Globus pallidus (tissue), 1 donor: ENCODE results near the gene PPP1R11.
"Not testable (repeated sequence)": the region's sequence is repeated elsewhere in the genome, so short reads cannot be mapped to it uniquely, and the experiment has no call there.

Experiments used
- DNase-seq: peaks from one replicate; pipeline ENCODE4 v3.0.0-alpha.2; 2015; ENCODE audit warnings: low spot score

PPP1R11 gene

DNA sequence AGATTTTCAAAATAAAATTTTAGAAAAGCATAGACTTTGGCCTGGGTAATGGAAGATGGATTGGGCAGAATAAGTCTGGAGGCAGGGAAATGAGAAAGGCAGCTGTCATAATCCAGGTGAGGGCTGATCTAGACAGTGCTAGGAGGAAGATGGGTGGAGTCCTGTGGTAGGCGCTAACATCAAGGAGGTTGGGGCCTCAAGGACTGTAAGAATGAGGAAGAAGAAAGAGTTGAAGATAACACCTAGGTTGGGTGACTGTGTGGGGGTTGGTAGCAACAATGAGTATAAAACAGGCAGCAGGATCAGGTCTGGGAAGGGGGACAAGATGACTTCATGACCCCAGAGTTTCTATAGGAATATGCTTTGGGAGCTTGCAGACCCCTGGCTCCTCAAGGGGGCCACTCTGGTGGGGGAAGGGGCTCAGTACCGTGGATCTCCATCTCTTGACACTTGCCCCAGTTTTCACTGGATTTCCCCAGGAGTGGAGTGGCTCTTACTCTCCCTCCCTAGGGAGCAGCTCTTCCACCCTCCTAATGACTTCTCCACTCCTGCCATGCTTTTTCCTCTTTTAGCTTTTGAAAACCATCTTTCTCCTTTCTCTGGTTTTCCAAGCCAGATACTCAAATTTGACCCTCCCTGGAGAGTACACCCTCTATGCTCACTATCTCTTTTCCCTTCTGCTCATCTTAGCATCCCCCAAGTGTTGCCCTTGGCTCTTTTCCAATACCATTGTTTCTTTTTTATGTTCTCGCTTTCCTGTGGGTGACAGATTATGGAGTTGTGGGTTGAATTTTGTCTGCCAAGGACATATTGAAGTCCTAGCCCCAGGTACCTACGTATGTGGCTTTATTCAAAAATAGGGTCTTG, 31.1 kb downstream of the PPP1R11 start:
- DNase-seq: no peak

DNA sequence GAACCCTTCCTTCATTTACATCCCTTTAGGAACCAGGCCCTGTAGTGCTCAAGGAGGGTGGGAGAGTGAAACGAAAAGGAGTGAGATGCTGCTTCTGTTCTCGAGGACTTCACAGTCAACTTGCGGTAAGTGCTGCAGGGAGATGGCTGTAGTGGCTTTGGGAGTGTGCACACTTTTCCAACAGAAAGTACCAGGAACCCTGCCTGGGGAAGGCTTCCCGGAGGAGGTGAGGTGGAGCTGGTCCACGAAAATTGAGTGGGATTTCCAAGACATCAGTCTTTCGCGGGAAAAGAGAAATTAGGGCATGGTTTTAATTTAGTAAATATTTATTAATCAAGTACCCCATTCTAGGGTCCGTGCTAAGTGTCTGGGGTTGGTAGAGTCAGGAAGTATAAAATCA, 33.2 kb downstream of the PPP1R11 start:
- DNase-seq: no peak

DNA sequence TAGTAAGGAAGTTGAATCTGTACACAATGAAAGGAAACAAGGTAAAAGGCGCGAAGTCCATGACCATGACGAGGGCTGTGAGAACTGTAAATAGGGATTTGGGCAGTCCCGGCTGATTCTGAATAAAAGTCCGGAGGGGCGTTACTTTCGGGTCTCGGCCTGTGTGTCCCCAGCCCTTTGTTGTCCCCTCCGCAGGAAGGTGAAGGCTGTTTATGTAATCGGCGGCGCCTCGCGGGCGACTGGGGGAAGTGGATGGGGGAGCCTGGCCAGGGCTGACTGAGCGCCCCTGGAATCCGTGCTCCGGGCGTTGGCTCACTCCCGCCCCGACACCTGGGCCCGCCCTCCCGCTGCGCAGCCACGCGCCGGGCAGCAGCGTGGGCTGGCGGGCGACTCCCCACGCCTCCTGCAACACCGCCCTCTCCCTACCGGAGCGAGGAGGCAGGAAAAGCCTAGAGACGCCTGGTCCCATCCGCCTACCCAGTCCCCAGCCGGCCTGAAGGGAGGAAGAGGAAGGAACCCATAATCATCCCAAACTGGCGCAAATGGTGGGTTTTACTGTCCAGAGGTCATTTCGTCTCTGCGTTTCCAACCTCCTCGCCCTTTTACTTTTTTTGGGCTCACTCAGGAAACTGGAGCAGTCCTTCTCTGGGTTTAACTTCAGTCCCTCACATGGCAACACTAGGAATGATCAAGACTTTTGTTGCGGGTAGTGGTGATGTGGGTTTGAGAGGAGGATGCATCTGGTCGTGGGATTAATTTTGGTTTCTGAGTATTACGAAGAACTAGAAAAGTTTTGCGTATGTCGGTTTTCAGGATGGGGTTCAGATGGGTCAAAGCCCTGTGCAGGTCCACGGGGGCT, 33.8 kb downstream of the PPP1R11 start:
- DNase-seq: no peak

DNA sequence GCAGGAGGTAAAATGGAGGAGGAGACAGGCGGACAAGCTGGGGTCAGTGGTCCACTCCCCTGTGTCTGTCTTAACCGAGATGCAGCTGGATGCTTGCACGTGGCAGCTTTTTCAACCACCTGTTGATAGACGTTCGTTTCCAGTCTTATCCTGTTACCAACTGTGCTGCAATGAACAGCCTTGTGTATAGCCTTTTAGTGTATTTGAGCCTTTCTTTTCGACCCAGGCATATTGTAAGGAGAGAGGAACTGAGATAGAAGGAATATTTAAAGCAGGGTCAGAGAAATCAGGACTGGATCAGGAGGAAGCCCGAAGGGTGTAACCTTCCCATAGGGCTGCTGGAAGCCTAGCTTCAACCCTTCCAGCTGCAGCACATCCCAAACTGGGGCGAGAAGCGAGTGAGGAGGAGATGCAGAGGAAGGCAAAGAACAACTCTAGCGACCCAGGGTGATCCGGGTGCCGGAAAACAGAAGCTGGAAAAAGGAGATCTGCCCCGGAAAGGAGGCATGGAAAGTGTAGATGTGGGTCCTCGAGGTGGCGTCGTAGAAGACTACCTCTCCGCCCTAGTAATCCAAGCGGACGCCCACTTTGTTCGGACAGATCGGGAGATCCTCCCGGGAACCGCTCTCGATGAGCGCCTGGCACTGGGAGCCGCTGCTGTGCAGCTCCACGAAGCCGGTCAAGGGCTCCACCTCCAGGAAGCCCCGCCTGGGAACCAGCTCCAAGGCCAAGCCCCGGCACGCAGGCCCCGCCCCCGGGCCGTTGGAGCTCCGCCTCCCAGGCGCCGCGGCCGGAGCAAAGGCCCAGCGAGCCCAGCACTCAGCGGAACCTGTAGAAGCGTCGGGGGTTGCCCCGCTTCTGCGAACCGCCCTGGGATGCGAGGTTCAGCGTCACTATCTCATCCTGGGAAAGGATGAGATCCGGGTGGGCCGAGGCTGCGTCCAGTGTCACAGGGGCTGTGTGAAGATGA, 34.7 kb downstream of the PPP1R11 start:
- peak; percentile 88 for DNase-seq

DNA sequence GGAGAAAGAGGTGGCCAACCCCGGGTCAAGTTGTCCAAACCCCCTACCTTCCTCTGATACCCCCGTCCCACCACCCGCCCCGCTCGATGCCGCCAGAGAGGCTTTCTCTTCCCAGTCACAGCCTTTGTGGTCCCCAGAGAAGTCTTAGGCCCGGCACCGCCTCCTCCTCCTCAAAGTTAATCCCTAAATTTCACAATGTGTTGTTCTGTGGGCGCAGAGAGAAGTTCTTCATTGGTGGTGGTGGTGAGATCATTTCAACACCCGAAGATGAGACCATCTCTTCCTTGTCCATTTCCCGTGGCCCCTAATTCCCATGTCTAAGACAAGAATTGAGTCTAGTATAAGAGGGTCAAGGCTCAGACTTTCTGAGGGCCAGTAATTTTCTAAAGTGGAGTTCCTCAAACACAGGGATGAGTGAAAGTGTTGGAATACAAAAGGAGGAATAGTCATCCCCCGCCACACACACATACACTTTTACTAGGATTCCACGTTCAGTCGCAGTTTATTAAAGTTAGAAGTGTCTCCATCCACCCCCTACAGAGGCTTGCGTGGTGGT, 35.5 kb downstream of the PPP1R11 start:
- no peak for DNase-seq

GRCh38 chr6:30102970-30103871, 36.2 kb downstream of the PPP1R11 start:
- DNase-seq: peak; percentile 88

GRCh38 chr6:30103872-30104179, 36.8 kb downstream of the PPP1R11 start:
- DNase-seq: no peak

DNA sequence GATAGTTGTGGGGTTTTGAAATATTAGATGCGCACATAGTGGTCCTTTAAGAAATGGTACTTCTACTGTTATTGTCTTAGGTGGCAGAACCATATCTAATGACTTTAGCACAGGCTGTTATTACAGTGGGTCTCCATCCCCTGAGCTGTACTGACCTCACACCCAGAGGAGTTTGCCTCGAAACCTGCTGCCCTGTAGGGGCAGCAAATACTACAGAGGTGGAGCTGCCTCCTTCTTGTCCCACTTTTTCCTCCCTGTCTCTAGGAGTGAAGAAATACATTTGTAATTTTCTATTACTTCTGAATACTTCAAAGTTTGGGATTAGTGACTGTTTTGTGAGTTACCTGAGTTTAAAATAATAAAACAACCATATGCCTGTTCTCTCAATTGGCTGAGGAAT, 37.7 kb downstream of the PPP1R11 start:
- DNase-seq: no peak

DNA sequence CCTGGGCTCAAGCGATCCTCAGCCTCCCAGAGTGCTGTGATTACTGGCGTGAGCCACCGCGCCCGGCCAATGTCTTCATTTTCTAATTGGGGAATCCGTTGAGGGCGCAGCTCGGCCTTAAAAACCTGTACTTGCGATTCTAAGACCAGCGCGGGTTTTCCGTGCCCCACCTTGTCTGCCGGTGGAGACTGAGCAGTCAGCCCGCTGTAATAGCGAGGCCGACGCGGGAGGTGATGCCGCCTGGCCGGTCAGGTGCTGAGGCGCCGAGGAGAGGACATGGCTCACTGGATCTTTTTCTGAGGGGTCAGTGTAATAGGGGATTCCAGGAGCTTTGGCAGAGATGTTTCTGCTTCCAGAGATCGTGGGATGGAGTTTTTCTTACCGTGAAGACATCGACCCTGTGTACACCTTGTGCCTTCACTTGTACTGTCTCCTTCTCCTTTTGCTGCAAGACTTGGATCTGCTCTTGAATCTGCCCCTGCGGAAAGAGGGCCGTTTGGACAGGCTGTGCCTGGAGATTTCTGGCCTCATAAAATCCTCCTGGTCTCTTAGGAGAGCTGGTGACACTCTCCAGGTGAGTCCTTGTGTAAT, 44.4 kb downstream of the PPP1R11 start:
- DNase-seq: no peak

DNA sequence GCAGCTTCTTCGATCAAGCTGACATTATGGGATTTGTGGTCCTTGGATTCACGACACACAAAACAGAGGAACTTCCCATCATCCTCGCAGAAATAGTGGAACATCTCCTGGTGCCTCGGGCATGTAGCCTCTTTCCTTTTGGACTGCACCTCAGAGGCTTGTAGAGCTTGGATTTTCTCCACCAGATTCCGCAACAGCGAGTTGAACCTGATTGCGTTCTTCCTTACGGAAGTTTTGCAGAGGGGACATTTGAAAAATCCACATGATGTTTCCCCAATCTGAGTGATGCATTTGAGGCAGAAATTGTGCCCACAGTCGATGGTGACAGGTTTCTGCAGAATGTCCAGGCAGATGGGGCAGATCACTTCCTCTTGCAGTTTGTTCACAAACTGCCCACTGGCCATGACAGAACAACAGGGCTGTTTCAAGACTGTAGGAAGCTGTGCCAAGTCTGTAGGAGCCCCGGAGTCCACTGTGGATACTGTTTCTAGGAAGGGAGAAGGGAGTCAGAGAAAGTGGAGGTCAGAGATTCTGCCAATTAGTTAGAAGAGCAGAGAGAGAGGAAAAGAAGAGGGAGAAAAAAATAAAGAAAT, 45.5 kb downstream of the PPP1R11 start:
- no peak for DNase-seq

- no peak for DNase-seq
Observed at GRCh38 chr6:30113003-30113759, 46.2 kb downstream of the PPP1R11 start, which contains the start of gene TRIM31. Gene TRIM31 (minus strand): TSS chr6:30113090. CDS start chr6:30112805, 285 bp downstream.

GRCh38 chr6:30113841-30114240, 46.8 kb downstream of the PPP1R11 start:
- DNase-seq: no peak

- DNase-seq: no peak
Observed at GRCh38 chr6:30116724-30117123, 49.7 kb downstream of the PPP1R11 start.

GRCh38 chr6:30118691-30119090, 51.7 kb downstream of the PPP1R11 start:
- DNase-seq: not testable (repeated sequence)
